Ectodermal cell (in vitro differentiated cells): Measurements from ENCODE around the gene GTF2IRD2. TPM values are rescaled to one million over a fixed set of nuclear protein-coding genes. Genes with fewer than 3 reads are reported as not detected.
A peak's percentile ranks its signal among the peaks of the same experiment; 100 is the strongest.
"Not testable (repeated sequence)": the region's sequence is repeated elsewhere in the genome, so short reads cannot be mapped to it uniquely, and the experiment has no call there.

ENCODE experiments used
- H3K27ac ChIP-seq: 2 replicates; pipeline ENCODE4 v1.7.0; 2013; ENCODE audit warnings: mild to moderate bottlenecking, low read depth, low read length; ENCODE audit not compliant: insufficient read depth, poor library complexity, severe bottlenecking
- H3K27me3 ChIP-seq: 2 replicates; pipeline ENCODE4 v1.7.0; 2013; ENCODE audit warnings: mild to moderate bottlenecking, low read length; ENCODE audit not compliant: insufficient read depth, control insufficient read depth, poor library complexity, severe bottlenecking
- H3K36me3 ChIP-seq: one replicate; pipeline ENCODE4 v1.7.0; 2013; ENCODE audit warnings: low read length; ENCODE audit not compliant: control insufficient read depth, insufficient read depth
- H3K4me1 ChIP-seq: one replicate; pipeline ENCODE4 v1.7.0; 2013; ENCODE audit warnings: low read length; ENCODE audit not compliant: control insufficient read depth, insufficient read depth
- H3K4me3 ChIP-seq: 2 replicates; pipeline ENCODE4 v1.7.0; 2013; ENCODE audit warnings: low read depth, low read length, control low read depth; ENCODE audit not compliant: insufficient read depth
- H3K9me3 ChIP-seq: 2 replicates; pipeline ENCODE4 v1.7.0; 2013; ENCODE audit warnings: mild to moderate bottlenecking, low read length, moderate library complexity; ENCODE audit not compliant: control insufficient read depth
- WGBS, 2 experiments: methylation state at CpG; one replicate each; pipeline ENCODE4 v1.1.7; 2013; ENCODE audit warnings: missing lambda C conversion rate in 2 of 2; 5-methylcytosine and 5-hydroxymethylcytosine counted together
- polyA plus RNA-seq, 4 experiments: library from polyadenylated mRNA; stranded (reverse); fragments of 50-300 nt; gene quantifications; one replicate each; pipeline ENCODE4 v1.2.3, GENCODE V29; 2013

GTF2IRD2 gene
- polyA plus RNA-seq (2013, experiment 1 of 4): 13.4 TPM
- polyA plus RNA-seq (2013, experiment 2 of 4): 18.6 TPM
- polyA plus RNA-seq (2013, experiment 3 of 4): 17.5 TPM
- 20.4 TPM for polyA plus RNA-seq (2013, experiment 4 of 4)

DNA sequence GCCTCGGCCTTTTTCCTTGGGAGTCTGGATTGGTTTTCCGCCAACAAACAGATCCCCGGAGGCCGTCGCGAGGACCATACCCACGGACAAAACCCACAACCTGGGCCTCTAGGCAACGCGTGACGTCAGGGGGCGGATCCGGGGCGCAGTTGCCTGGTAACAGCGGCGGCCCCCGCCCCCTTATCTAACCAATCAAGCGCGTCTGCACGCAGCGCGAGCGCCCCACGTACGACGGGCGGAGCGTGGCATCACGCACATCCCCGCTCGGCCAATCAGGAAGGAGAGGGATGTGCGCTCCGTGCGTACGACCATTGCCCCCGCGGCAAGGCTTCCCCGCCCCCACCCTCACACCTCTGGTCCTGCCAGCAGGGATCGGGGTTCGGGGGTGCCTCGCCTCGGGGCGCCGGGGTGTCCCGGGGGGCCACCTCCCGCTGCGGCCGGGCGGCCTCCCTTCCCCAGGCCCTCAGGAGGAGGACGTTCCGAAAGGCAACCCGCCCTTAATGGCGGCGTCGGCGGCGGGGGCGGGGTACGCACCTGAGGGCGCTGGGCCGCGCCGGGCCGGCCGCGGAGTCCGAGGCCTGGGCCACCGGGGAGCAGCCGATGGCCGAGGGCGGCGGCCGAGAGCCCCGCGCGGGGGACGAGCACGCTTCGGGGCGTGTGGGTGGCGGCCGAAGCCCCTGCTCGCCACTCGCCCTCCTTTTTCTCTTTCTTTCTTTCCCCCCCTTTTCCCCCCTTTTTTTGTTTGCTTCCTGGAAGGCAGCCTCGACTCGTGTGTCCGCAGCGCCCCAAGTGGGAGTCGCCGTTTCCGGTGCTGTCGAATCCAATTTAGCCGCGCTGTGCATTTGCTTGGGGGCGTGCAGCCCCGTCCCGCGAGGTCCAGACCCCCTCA lies at the start of gene GTF2IRD2:
TSS of gene GTF2IRD2 (minus strand) at position 773 of the 889 bp plus-strand sequence. CDS start 15,227 bp downstream, outside the sequence.
- not testable (repeated sequence) for H3K36me3 ChIP-seq, H3K27me3 ChIP-seq, H3K4me1 ChIP-seq, H3K9me3 ChIP-seq
- Histone ChIP-seq H3K4me3 (peak within 1 kb of the TSS; percentile 31), H3K27ac (peak within 1 kb of the TSS; percentile 69)
- 0 to 2% methylated on average over 18 to 26 of the region's 97 CpGs for WGBS, 2 experiments

DNA sequence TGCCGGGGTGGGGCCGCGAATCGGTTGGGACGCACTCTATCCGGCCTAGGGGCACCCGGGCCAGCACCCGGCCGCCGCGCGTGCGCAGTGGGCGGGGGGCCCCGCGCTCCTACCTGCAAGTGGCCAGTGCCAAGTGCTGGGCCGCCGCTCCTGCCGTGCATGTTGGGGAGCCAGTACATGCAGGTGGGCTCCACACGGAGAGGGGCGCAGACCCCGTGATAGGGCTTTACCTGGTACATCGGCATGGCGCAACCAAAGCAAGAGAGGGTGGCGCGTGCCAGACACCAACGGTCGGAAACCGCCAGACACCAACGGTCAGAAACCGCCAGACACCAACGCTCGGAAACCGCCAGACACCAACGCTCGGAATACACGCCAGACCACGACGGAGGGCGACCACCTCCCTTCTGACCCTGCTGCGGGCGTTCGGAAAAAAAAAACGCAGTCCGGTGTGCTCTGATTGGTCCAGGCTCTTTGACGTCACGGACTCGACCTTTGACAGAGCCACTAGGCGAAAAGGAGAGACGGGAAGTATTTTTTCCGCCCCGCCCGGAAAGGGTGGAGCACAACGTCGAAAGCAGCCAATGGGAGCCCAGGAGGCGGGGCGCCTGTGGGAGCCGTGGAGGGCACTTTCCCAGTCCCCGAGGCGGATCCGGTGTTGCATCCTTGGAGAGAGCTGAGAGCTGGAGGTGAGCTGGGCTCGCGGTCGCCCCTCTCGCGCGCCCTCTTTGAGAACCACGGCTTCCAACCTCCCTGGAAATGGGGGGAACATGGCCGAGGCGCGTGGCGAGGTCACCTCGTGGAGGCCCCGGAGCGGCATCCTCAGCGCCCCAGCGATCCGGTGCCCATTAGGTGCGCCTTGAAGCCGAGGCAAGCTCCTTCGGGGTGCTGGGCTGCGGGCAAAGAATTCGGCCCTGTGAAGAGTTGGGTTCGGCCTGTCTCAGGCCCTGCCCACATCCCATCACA lies 39.0 kb upstream of the GTF2IRD2 start:
- Histone ChIP-seq H3K27ac (peak overlapping the region; percentile 88), H3K4me3 (peak overlapping the region; percentile 48)
- 0% methylated on average over 47 to 50 of the region's 84 CpGs for WGBS, 2 experiments

DNA sequence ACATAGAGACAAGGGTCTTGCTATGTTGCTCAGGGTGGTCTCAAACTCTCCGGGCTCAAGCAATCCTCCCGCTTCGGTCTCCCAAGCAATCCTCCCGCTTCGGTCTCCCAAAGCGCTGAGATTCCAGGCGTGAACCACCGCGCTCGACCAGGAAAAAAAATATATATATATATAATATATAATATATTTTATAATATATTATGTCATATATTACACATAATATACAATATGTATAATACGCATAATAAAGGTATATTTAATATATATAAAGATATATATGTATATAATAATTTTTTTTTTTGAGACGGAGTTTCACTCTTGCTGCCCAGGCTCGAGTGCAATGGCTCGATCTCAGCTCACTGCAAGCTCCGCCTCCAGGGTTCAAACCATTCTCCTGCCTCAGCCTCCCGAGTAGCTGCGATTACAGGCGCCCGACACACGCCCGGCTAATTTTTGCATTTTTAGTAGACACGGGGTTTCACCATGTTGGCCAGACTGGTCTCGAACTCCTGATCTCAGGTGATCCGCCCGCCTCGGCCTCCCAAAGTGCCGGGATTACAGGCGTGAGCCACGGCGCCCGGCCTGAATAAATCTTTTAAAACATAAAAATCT lies 38.2 kb upstream of the GTF2IRD2 start:
- H3K27ac ChIP-seq, H3K36me3 ChIP-seq, H3K9me3 ChIP-seq, H3K4me3 ChIP-seq, H3K4me1 ChIP-seq, H3K27me3 ChIP-seq: not testable (repeated sequence)
- WGBS, 2 experiments: 81 to 85% methylated on average over 5 to 6 of the region's 31 CpGs

More for the DNA sequence above, 39.0 kb upstream of the GTF2IRD2 start:
- not testable (repeated sequence) for H3K9me3 ChIP-seq, H3K27me3 ChIP-seq, H3K4me1 ChIP-seq, H3K36me3 ChIP-seq

DNA sequence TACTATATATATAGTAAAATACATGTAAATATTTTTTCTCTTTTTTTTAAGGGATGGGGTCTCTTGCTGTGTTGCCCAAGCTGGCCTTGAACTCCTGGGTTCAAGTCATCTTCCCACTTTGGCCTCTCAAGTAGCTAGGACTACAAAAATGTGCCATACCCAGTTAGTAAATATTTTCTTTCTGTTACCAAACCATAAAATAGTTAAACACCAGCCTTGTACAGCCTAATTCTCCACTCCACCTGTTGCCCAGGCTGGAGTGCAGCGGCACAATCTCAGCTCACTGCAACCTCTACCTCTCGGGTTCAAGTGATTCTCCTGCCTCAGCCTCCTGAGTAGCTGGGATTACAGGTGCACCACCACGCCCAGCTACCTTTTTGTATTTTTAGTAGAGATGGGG lies 33.9 kb upstream of the GTF2IRD2 start:
- not testable (repeated sequence) for H3K27me3 ChIP-seq, H3K4me1 ChIP-seq, H3K9me3 ChIP-seq, H3K27ac ChIP-seq, H3K36me3 ChIP-seq, H3K4me3 ChIP-seq
- WGBS, 2 experiments: no CpG with 5 or more reads among the region's 3 CpGs

DNA sequence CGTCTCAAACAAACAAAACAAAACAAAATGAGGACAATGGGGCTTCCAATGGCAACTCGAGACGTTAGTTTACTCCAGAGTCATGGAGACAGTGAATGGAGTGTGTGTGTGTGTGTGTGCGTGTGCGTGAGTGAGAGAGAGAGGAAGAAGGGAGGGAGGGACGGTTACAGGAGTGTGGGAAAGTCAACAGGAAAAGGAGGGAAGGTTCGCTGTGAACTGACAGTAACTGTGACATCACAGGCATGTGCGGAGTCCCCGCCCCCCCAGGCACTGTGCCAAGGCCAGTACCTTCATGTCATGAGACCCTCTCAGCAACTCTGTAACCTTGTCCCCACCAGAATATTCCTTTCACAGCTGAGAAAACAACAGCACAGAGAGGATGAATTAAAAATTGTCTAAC lies 30.7 kb upstream of the GTF2IRD2 start:
- H3K4me1 ChIP-seq, H3K4me3 ChIP-seq, H3K27ac ChIP-seq, H3K27me3 ChIP-seq, H3K9me3 ChIP-seq, H3K36me3 ChIP-seq: not testable (repeated sequence)
- WGBS, 2 experiments: 96 to 97% methylated on average over 3 of the region's 9 CpGs

DNA sequence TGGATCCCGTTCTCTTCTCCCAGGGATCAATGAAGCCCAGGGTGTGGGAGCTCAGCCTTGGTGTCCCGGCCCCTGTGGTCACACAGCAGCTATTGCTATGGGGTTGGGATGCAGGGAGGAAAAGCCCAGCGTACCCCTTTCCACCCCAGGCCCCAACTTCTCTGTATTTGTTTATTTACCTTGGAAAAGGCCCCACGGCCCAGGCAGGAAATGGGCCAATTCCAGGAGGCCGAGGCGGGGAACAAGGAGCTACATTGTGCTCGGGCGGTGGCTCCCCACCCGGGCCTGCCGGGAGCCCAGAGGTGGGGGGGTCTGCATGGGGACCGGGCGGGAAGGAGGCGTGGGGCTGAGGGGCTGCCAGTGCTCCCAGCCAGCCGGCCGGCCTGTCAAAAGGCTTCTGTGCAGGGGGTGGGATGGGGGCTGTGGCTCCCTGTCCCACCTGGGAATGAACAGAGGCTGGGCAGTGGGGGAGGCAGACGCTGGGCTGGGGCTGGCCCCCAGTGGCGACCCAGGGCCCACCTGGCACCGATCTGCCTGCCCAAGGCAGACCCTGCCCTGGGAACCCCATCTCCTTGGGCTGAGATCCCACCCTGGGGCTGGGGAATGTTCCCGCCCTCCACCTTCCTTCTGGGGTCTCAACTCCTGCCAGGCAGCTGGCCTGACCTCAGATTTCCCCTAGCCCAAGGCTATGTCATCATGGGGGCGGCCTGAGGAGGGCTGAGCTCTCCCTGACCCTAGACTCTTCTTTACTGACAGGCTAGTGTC lies 23.5 kb upstream of the GTF2IRD2 start:
- H3K4me3 ChIP-seq, H3K27me3 ChIP-seq, H3K27ac ChIP-seq, H3K9me3 ChIP-seq, H3K4me1 ChIP-seq, H3K36me3 ChIP-seq: not testable (repeated sequence)
- WGBS, 2 experiments: 86 to 89% methylated on average over 12 to 14 of the region's 20 CpGs

DNA sequence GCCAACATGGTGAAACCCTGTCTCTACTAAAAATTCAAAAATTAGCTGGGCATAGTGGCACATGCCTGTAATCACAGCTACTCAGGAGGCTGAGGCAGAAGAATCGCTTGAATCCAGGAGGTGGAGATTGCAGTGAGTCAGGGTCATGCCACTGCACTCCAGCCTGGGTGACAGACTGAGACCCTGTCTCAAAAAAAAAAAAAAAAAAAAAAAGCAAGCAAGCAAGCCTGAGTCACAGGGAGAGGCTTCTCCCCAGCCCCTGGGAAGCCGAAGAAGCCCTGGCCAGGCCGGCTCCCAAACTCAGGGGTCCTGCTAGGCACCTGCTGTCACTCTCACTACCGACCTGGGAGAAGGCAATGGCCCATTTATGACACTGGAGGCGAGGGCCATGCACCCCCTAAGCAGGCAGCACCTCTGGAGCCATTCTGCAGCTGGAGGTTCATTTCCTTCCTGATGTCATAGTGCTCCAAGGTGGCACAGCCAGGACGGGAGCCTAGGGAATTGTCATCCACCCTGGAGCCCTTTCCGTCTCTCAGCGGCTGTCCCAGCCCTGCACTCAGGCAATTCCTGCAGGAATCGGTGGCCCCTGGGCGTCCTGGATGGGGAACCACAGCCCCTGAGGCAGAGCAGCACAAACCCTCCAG lies 22.8 kb upstream of the GTF2IRD2 start:
- H3K36me3 ChIP-seq, H3K4me1 ChIP-seq, H3K27ac ChIP-seq, H3K27me3 ChIP-seq, H3K9me3 ChIP-seq, H3K4me3 ChIP-seq: not testable (repeated sequence)
- 90 to 94% methylated on average over 2 to 6 of the region's 10 CpGs for WGBS, 2 experiments

DNA sequence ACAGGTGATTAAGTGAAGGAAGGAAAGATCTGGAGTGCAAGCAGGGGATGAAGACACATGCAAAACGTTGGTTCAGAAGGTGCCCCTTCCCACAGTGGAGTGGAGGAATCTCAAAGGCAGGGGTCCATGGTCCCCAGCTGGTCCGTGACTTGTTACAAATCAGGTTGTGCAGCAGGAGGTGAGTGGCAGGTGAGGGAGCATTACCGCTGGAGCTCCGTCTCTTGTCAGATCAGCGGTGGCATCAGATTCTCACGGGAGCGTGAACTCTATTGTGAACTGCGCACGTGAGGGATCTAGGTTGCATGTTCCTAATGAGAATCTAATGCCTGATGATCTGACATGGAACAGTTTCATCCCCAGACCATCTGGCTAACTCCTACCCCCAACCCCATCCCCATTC lies 21.1 kb upstream of the GTF2IRD2 start:
- not testable (repeated sequence) for H3K9me3 ChIP-seq, H3K27me3 ChIP-seq, H3K27ac ChIP-seq, H3K36me3 ChIP-seq, H3K4me3 ChIP-seq, H3K4me1 ChIP-seq
- 89 to 91% methylated on average over 7 to 9 of the region's 9 CpGs for WGBS, 2 experiments

DNA sequence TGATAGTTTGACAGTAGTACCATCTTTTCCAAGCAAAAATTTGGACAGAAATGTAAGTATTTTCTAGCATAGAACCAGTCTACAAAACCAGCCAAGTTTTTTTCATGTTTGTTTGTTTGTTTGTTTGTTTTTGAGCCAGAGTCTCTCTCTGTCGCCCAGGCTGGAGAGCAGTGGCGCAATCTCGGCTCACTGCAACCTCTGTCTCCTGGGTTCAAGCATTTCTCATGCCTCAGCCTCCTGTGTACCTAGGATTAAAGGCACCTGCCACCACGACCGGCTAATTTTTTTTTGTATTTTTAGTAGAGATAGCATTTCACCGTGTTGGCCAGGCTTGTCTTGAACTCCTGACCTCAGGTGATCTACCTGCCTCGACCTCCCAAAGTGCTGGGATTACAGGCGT lies 14.4 kb upstream of the GTF2IRD2 start:
- not testable (repeated sequence) for H3K27me3 ChIP-seq, H3K4me1 ChIP-seq, H3K36me3 ChIP-seq, H3K4me3 ChIP-seq, H3K27ac ChIP-seq, H3K9me3 ChIP-seq
- WGBS, 2 experiments: 88 to 90% methylated on average over 8 of the region's 8 CpGs
